ENCODE results near the gene TAF10.

The TAF10 gene

GRCh38 chr11:6601041-6601461 is 11.0 kb downstream of the TAF10 start:
- no peak for TF ChIP-seq CTCF (conservative IDR thresholded peaks at IDR 0.05; ENCODE audit: low read depth)
- ChIA-PET CTCF (no interaction called here), POLR2A (ENCODE audit: low non-redundant PET) (no interaction called here)
- DNase-seq (ENCODE audit: low spot score) = no peak
- no peak overlapping the region for H3K27ac ChIP-seq

- CTCF ChIA-PET = no interaction called here
- no peak for TF ChIP-seq CTCF (conservative IDR thresholded peaks at IDR 0.05; ENCODE audit: low read depth)
- POLR2A ChIA-PET (ENCODE audit: low non-redundant PET) = no interaction called here
- no peak for DNase-seq (ENCODE audit: low spot score)
- H3K27ac ChIP-seq = no peak overlapping the region
Measured at GRCh38 chr11:6599881-6600390, 12.1 kb downstream of the TAF10 start.

- no peak for TF ChIP-seq CTCF (conservative IDR thresholded peaks at IDR 0.05; ENCODE audit: low read depth)
- no peak for DNase-seq (ENCODE audit: low spot score)
- POLR2A ChIA-PET (ENCODE audit: low non-redundant PET) = no interaction called here
- CTCF ChIA-PET = no interaction called here
- no peak overlapping the region for H3K27ac ChIP-seq
Measured at GRCh38 chr11:6599449-6599848, 12.6 kb downstream of the TAF10 start.

DNA sequence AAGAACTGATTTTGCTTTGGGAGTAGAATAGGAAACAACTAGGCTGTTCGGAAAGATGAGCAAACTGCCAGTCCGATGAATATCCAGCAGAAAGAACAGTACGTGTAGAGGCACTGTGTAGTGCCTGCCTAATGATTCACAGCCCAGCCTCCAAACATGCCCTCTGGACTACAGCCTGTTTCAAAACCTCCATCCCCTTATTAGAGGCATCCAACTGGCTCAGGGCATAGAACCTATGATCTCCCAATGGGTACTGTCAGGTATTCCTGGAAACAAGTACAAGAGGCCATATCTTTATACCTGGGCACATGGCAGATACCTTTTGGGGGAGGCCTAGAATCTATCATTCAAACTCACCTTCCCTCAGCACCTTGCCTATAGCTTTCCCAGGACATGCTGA is 13.5 kb downstream of the TAF10 start:
- ChIA-PET POLR2A (ENCODE audit: low non-redundant PET) (no interaction called here), CTCF (interaction anchor here (0.5 to 0.7 kb wide), 2 partner anchors 85 to 987 kb away, joined by 3 to 4 read pairs; partner anchors contain the start of gene MRPL17)
- no peak for TF ChIP-seq CTCF (conservative IDR thresholded peaks at IDR 0.05; ENCODE audit: low read depth)
- DNase-seq (ENCODE audit: low spot score) = no peak
- no peak overlapping the region for H3K27ac ChIP-seq

DNA sequence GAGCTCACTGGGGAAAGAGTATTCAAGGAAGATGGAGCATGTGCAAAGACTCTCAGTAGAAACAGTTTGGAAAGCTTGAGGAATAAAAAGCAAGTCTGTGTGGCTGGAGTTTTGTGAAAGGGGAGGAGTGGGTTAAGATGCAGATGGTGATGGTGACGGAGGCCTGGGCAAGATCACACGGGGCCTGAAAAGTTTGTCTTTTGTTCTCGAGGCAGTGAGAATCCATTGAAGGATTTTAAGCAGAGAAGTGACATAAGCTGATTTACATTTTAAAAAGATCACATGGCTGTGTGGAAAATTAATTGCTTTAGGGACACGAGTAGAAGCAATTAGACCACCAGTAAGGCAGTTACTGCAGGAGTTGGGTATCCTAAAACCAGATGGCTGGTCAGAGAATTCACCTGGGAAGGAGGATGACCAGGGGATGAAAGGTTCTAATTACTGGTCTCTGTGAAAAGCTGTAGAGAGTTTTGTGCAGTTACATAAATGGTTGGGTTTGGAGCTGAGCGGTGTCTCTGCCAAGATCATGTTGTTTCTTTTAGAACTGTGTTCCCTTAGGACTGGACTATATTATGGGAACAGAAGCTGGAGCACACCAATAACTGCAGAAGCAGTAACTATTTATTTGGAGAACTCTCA is 15.7 kb downstream of the TAF10 start:
- ChIA-PET POLR2A (ENCODE audit: low non-redundant PET) (no interaction called here), CTCF (interaction anchor here (0.6 kb wide), 1 partner anchor 28 kb away, joined by 3 read pairs; no protein-coding TSS in a partner anchor)
- no peak overlapping the region for H3K27ac ChIP-seq
- DNase-seq (ENCODE audit: low spot score) = no peak
- TF ChIP-seq CTCF (conservative IDR thresholded peaks at IDR 0.05; ENCODE audit: low read depth) = no peak

GRCh38 chr11:6594142-6594768 is 17.8 kb downstream of the TAF10 start:
- DNase-seq (ENCODE audit: low spot score) = no peak
- POLR2A ChIA-PET (ENCODE audit: low non-redundant PET) = no interaction called here
- no peak overlapping the region for H3K27ac ChIP-seq
- CTCF ChIA-PET = interaction anchor here (0.6 to 0.7 kb wide), 3 partner anchors 28 to 306 kb away, joined by 3 to 6 read pairs (median 3); no protein-coding TSS in a partner anchor
- no peak for TF ChIP-seq CTCF (conservative IDR thresholded peaks at IDR 0.05; ENCODE audit: low read depth)
